DND-41 (cell line): ENCODE results near the gene MICAL3.

Source experiments
- EZH2 ChIP-seq: IDR thresholded peaks from 3 replicates; pipeline ENCODE4 v1.6.1; 2012; ENCODE audit warnings: borderline replicate concordance, low read depth, mild to moderate bottlenecking, moderate library complexity, low read length, inconsistent platforms; ENCODE audit not compliant: severe bottlenecking
- TF ChIP-seq, protein P1 (sequence below): IDR thresholded peaks from 2 replicates; pipeline ENCODE4 v1.5.1; 2012; ENCODE audit warnings: borderline replicate concordance, low read length, moderate library complexity, mild to moderate bottlenecking; ENCODE audit not compliant: poor library complexity, severe bottlenecking; ENCODE audit errors: extremely low read depth

DNA sequence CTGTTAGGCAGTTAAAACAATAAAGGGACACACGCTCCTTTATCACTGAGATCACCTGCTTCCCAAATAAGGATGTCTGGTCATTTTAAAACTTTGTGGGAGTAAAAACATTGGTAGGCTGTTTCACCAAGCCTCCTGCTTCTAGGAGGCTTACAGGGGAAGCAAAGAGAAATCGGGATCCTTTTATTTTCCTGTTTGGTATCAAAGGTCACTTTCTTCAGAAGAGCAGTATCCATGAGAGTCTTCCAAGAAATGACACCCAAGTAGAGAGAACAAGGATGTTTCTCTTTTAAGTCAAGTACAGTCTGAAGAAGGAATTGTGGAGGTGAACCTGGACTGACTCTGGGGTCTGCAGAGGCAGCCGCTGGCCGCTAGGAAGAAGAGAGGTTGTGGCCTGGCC lies 213.2 kb downstream of the MICAL3 start:
- TF ChIP-seq, protein P1, sequence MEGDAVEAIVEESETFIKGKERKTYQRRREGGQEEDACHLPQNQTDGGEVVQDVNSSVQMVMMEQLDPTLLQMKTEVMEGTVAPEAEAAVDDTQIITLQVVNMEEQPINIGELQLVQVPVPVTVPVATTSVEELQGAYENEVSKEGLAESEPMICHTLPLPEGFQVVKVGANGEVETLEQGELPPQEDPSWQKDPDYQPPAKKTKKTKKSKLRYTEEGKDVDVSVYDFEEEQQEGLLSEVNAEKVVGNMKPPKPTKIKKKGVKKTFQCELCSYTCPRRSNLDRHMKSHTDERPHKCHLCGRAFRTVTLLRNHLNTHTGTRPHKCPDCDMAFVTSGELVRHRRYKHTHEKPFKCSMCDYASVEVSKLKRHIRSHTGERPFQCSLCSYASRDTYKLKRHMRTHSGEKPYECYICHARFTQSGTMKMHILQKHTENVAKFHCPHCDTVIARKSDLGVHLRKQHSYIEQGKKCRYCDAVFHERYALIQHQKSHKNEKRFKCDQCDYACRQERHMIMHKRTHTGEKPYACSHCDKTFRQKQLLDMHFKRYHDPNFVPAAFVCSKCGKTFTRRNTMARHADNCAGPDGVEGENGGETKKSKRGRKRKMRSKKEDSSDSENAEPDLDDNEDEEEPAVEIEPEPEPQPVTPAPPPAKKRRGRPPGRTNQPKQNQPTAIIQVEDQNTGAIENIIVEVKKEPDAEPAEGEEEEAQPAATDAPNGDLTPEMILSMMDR: no peak
- TF ChIP-seq EZH2: no peak
